ENCODE data around the gene CYTH1. TPM values are rescaled to one million over a fixed set of nuclear protein-coding genes. Genes with fewer than 3 reads are reported as not detected.

The CYTH1 gene
- polyA plus RNA-seq, 1 of the 3 experiments (the other 2 are of a cell fraction), result 23.8 TPM

GRCh38 chr17:78739331-78739931 lies 42.6 kb downstream of the CYTH1 start (continued):
- no peak for TF ChIP-seq FOXM1 (IDR thresholded peaks at IDR 0.05; ENCODE audit: low read depth)
- no peak for TF ChIP-seq RFX5 (IDR thresholded peaks at IDR 0.05; ENCODE audit: low read length)
- no peak for TF ChIP-seq GATA2 (CRISPR knock-in tag; IDR thresholded peaks at IDR 0.05)
- TF ChIP-seq CHD2 (IDR thresholded peaks at IDR 0.05; ENCODE audit: low read length, partially characterized antibody), result no peak
- no peak for TF ChIP-seq TCF12 (IDR thresholded peaks at IDR 0.05)

GRCh38 chr17:78738698-78739097 lies 43.4 kb downstream of the CYTH1 start:
- H3K36me3 ChIP-seq (replicated peaks in 1 of 2; ENCODE audit: control insufficient read depth in 1 of 2, insufficient read depth in 2 of 2, low read length in 1 of 2), result no peaks in the 10 kb centered on the region
- H3K9ac ChIP-seq, result no peak overlapping the region
- TF ChIP-seq RFX5 (IDR thresholded peaks at IDR 0.05; ENCODE audit: low read length) (no peak), MXI1 (IDR thresholded peaks at IDR 0.05; ENCODE audit: low read depth, low read length) (peak; percentile 22; the same call in 1 of the 2 replicates)
- H4K20me1 ChIP-seq (ENCODE audit: insufficient read depth), result no peaks in the 10 kb centered on the region
- H3K4me1 ChIP-seq (ENCODE audit: control insufficient read depth in 1 of 2, insufficient read depth in 2 of 2, low read depth in 1 of 2, low read length in 1 of 2), result peaks cover 33 to 49% of the 10 kb centered on the region in 2 experiments
- H3K27me3 ChIP-seq (ENCODE audit: insufficient read depth), result no peaks in the 10 kb centered on the region
- no peaks in the 10 kb centered on the region for H3K9me2 ChIP-seq
- POLR2A ChIA-PET, result interaction anchor here (0.8 to 1.0 kb wide), 2 partner anchors 21 to 23 kb away, joined by 3 to 4 read pairs; no protein-coding TSS in a partner anchor
- no peak overlapping the region for H2AFZ ChIP-seq (ENCODE audit: low read depth)
- H3F3A ChIP-seq (replicated peaks; ENCODE audit: insufficient read depth), result peaks cover 22% of the 10 kb centered on the region
- WGBS (ENCODE audit: low lambda C conversion rate), result 68% methylated on average over 5 of the region's 5 CpGs
- DNase-seq, result no peak
- no peak overlapping the region for H3K4me2 ChIP-seq
- peaks cover 77% of the 10 kb centered on the region for H3K79me2 ChIP-seq (ENCODE audit: insufficient read depth)
- peak overlapping the region; percentile 83 to 85; a peak in 3 of 4 replicates for H3K27ac ChIP-seq (ENCODE audit: low read depth in 2 of 2, low read length in 1 of 2)
- no peaks in the 10 kb centered on the region for H3K9me3 ChIP-seq
- H3K4me3 ChIP-seq (ENCODE audit: low read depth in 2 of 2, low read length in 1 of 2), result no peak overlapping the region
- CTCF ChIA-PET, result interaction anchor here (1.2 to 13.4 kb wide), 5 partner anchors 14 to 303 kb away, joined by 3 to 104 read pairs (median 6); no protein-coding TSS in a partner anchor

- Histone ChIP-seq H2AFZ (ENCODE audit: low read depth) (no peak overlapping the region), H3K4me1 (ENCODE audit: control insufficient read depth in 1 of 2, insufficient read depth in 2 of 2, low read depth in 1 of 2, low read length in 1 of 2) (peaks cover 33 to 53% of the 10 kb centered on the region in 2 experiments), H3K9me3 (no peaks in the 10 kb centered on the region), H3K4me2 (no peak overlapping the region), H3K27me3 (ENCODE audit: insufficient read depth) (no peaks in the 10 kb centered on the region), H3K79me2 (ENCODE audit: insufficient read depth) (peaks cover 77% of the 10 kb centered on the region), H3K4me3 (ENCODE audit: low read depth in 2 of 2, low read length in 1 of 2) (no peak overlapping the region), H4K20me1 (ENCODE audit: insufficient read depth) (no peaks in the 10 kb centered on the region), H3K27ac (ENCODE audit: low read depth in 2 of 2, low read length in 1 of 2) (peak overlapping the region; percentile 83 to 85; a peak in 3 of 4 replicates), H3K9me2 (no peaks in the 10 kb centered on the region), H3F3A (replicated peaks; ENCODE audit: insufficient read depth) (peaks cover 22% of the 10 kb centered on the region), H3K36me3 (replicated peaks in 1 of 2; ENCODE audit: control insufficient read depth in 1 of 2, insufficient read depth in 2 of 2, low read length in 1 of 2) (no peaks in the 10 kb centered on the region), H3K9ac (no peak overlapping the region)
- TF ChIP-seq, protein P1, sequence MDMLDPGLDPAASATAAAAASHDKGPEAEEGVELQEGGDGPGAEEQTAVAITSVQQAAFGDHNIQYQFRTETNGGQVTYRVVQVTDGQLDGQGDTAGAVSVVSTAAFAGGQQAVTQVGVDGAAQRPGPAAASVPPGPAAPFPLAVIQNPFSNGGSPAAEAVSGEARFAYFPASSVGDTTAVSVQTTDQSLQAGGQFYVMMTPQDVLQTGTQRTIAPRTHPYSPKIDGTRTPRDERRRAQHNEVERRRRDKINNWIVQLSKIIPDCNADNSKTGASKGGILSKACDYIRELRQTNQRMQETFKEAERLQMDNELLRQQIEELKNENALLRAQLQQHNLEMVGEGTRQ (IDR thresholded peaks at IDR 0.05; ENCODE audit: borderline replicate concordance, low read depth, low read length), result no peak
- TF ChIP-seq EZH2phosphoT487 (IDR thresholded peaks at IDR 0.05; ENCODE audit: borderline replicate concordance, low read depth), result no peak
- no peak for TF ChIP-seq RAD21 (IDR thresholded peaks at IDR 0.05; ENCODE audit: low read length)
- TF ChIP-seq, protein P2, sequence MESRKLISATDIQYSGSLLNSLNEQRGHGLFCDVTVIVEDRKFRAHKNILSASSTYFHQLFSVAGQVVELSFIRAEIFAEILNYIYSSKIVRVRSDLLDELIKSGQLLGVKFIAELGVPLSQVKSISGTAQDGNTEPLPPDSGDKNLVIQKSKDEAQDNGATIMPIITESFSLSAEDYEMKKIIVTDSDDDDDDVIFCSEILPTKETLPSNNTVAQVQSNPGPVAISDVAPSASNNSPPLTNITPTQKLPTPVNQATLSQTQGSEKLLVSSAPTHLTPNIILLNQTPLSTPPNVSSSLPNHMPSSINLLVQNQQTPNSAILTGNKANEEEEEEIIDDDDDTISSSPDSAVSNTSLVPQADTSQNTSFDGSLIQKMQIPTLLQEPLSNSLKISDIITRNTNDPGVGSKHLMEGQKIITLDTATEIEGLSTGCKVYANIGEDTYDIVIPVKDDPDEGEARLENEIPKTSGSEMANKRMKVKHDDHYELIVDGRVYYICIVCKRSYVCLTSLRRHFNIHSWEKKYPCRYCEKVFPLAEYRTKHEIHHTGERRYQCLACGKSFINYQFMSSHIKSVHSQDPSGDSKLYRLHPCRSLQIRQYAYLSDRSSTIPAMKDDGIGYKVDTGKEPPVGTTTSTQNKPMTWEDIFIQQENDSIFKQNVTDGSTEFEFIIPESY (IDR thresholded peaks at IDR 0.05; ENCODE audit: borderline replicate concordance, low read depth), result no peak
- TF ChIP-seq, protein P3, sequence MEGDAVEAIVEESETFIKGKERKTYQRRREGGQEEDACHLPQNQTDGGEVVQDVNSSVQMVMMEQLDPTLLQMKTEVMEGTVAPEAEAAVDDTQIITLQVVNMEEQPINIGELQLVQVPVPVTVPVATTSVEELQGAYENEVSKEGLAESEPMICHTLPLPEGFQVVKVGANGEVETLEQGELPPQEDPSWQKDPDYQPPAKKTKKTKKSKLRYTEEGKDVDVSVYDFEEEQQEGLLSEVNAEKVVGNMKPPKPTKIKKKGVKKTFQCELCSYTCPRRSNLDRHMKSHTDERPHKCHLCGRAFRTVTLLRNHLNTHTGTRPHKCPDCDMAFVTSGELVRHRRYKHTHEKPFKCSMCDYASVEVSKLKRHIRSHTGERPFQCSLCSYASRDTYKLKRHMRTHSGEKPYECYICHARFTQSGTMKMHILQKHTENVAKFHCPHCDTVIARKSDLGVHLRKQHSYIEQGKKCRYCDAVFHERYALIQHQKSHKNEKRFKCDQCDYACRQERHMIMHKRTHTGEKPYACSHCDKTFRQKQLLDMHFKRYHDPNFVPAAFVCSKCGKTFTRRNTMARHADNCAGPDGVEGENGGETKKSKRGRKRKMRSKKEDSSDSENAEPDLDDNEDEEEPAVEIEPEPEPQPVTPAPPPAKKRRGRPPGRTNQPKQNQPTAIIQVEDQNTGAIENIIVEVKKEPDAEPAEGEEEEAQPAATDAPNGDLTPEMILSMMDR (IDR thresholded peaks at IDR 0.05), result no peak
- no peak for TF ChIP-seq RXRA (IDR thresholded peaks at IDR 0.05; ENCODE audit: borderline replicate concordance, low read depth)
- no peak for DNase-seq
- POLR2A ChIA-PET, result interaction anchor here (0.8 to 1.0 kb wide), 2 partner anchors 21 to 22 kb away, joined by 3 to 4 read pairs; no protein-coding TSS in a partner anchor
- CTCF ChIA-PET, result interaction anchor here (1.1 to 13.4 kb wide), 7 partner anchors 8 to 302 kb away, joined by 3 to 104 read pairs (median 6); no protein-coding TSS in a partner anchor
- WGBS (ENCODE audit: low lambda C conversion rate), result 87% methylated on average over 6 of the region's 6 CpGs
Observed at GRCh38 chr17:78738278-78738677, 43.8 kb downstream of the CYTH1 start.
